Thymus (tissue), 11 donors: ENCODE data around the gene PICK1. TPM values are rescaled to one million over a fixed set of nuclear protein-coding genes. Genes with fewer than 3 reads are reported as not detected.

Source experiments
- DNase-seq, 9 donors: peaks; one replicate each; pipeline ENCODE4 v3.0.0-alpha.2; 2013; ENCODE audit warnings: low spot score in 9 of 9, low read depth in 6 of 9, missing footprints in 1 of 9
- H3K27ac ChIP-seq, 2 donors: one replicate each; pipeline ENCODE4 v1.5.1; 2013; ENCODE audit warnings: control low read depth in 1 of 2, low read depth in 1 of 2, low read length in 1 of 2, mild to moderate bottlenecking in 1 of 2, moderate library complexity in 1 of 2
- H3K27me3 ChIP-seq, 2 donors: one replicate each; pipeline ENCODE4 v1.5.1; 2013; ENCODE audit warnings: low read length in 1 of 2; ENCODE audit not compliant: control insufficient read depth in 2 of 2, insufficient read depth in 1 of 2
- H3K36me3 ChIP-seq, 2 donors: one replicate each; pipeline ENCODE4 v1.5.1; 2013; ENCODE audit warnings: low read length in 1 of 2, mild to moderate bottlenecking in 1 of 2, moderate library complexity in 1 of 2; ENCODE audit not compliant: control insufficient read depth in 2 of 2, insufficient read depth in 2 of 2
- H3K4me1 ChIP-seq, 2 donors: one replicate each; pipeline ENCODE4 v1.5.1; 2013; ENCODE audit warnings: low read length in 2 of 2; ENCODE audit not compliant: control insufficient read depth in 2 of 2, insufficient read depth in 2 of 2
- H3K4me3 ChIP-seq, 2 donors: one replicate each; pipeline ENCODE4 v1.5.1; 2013; ENCODE audit warnings: low read length in 2 of 2, control low read depth in 1 of 2, mild to moderate bottlenecking in 1 of 2
- H3K9me3 ChIP-seq, 2 donors: one replicate each; pipeline ENCODE4 v1.5.1; 2013; ENCODE audit warnings: low read length in 1 of 2, mild to moderate bottlenecking in 1 of 2; ENCODE audit not compliant: control insufficient read depth in 2 of 2, insufficient read depth in 1 of 2
- WGBS: extraction: QIAGEN DNeasy Blood & Tissue Kit; methylation state at CpG from one replicate; pipeline ENCODE4 v1.1.7; 2013; 5-methylcytosine and 5-hydroxymethylcytosine counted together
- polyA plus RNA-seq: library from polyadenylated mRNA; stranded (reverse); fragments of 200-250 nt; gene quantifications from one replicate; pipeline ENCODE4 v1.2.3, GENCODE V29; 2013
- total RNA-seq: library from RNA; stranded (reverse); fragments of 120-200 nt; gene quantifications from one replicate; pipeline ENCODE4 v1.2.4, GENCODE V29; 2013
- donor health status: healthy.

PICK1 gene
- total and polyA plus RNA-seq, 2 donors, result 11.2 to 24.1 TPM

GRCh38 chr22:38029370-38029769, 27.8 kb upstream of the PICK1 start:
- H3K4me1 ChIP-seq, result peaks cover 0 to 3% of the 10 kb centered on the region in 2 donors
- no peak overlapping the region for H3K27ac ChIP-seq
- H3K36me3 ChIP-seq, result no peaks in the 10 kb centered on the region
- no peak overlapping the region for H3K4me3 ChIP-seq
- H3K9me3 ChIP-seq, result no peaks in the 10 kb centered on the region
- no peak for DNase-seq
- H3K27me3 ChIP-seq, result no peaks in the 10 kb centered on the region

- no peak for DNase-seq
- 84% methylated on average over 5 of the region's 5 CpGs for WGBS
- H3K4me1 ChIP-seq, result peaks cover 0 to 3% of the 10 kb centered on the region in 2 donors
- H3K9me3 ChIP-seq, result no peaks in the 10 kb centered on the region
- H3K36me3 ChIP-seq, result no peaks in the 10 kb centered on the region
- H3K4me3 ChIP-seq, result no peak overlapping the region
- no peak overlapping the region for H3K27ac ChIP-seq
- no peaks in the 10 kb centered on the region for H3K27me3 ChIP-seq
Measured at GRCh38 chr22:38029901-38030300, 27.3 kb upstream of the PICK1 start.

GRCh38 chr22:38030311-38031133, 26.7 kb upstream of the PICK1 start:
- no peak for DNase-seq
- H3K27me3 ChIP-seq, result no peaks in the 10 kb centered on the region
- H3K27ac ChIP-seq, result no peak overlapping the region
- H3K36me3 ChIP-seq, result no peaks in the 10 kb centered on the region
- no peaks in the 10 kb centered on the region for H3K9me3 ChIP-seq
- no peak overlapping the region for H3K4me3 ChIP-seq
- WGBS, result 91% methylated on average over 16 of the region's 16 CpGs
- H3K4me1 ChIP-seq, result peaks cover 0 to 3% of the 10 kb centered on the region in 2 donors

- 96% methylated on average over 12 of the region's 12 CpGs for WGBS
- Histone ChIP-seq H3K27me3 (no peaks in the 10 kb centered on the region), H3K4me1 (peaks cover 0 to 3% of the 10 kb centered on the region in 2 donors), H3K4me3 (no peak overlapping the region), H3K36me3 (no peaks in the 10 kb centered on the region), H3K27ac (no peak overlapping the region), H3K9me3 (no peaks in the 10 kb centered on the region)
- no peak for DNase-seq
Measured at GRCh38 chr22:38031491-38031890, 25.7 kb upstream of the PICK1 start.

GRCh38 chr22:38032681-38033521, 24.3 kb upstream of the PICK1 start:
- 93% methylated on average over 19 of the region's 19 CpGs for WGBS
- Histone ChIP-seq H3K27me3 (no peaks in the 10 kb centered on the region), H3K9me3 (no peaks in the 10 kb centered on the region), H3K27ac (no peak overlapping the region), H3K36me3 (no peaks in the 10 kb centered on the region), H3K4me3 (no peak overlapping the region), H3K4me1 (peaks cover 0 to 3% of the 10 kb centered on the region in 2 donors)
- no peak for DNase-seq

GRCh38 chr22:38033522-38034277, 23.5 kb upstream of the PICK1 start:
- no peak overlapping the region for H3K4me3 ChIP-seq
- H3K27me3 ChIP-seq, result no peaks in the 10 kb centered on the region
- no peaks in the 10 kb centered on the region for H3K36me3 ChIP-seq
- no peak overlapping the region for H3K27ac ChIP-seq
- DNase-seq, result no peak
- 89% methylated on average over 27 of the region's 27 CpGs for WGBS
- peaks cover 0 to 3% of the 10 kb centered on the region in 2 donors for H3K4me1 ChIP-seq
- no peaks in the 10 kb centered on the region for H3K9me3 ChIP-seq

GRCh38 chr22:38034278-38034882, 22.8 kb upstream of the PICK1 start:
- Histone ChIP-seq H3K4me1 (peaks cover 0 to 3% of the 10 kb centered on the region in 2 donors), H3K4me3 (no peak overlapping the region), H3K27me3 (no peaks in the 10 kb centered on the region), H3K36me3 (no peaks in the 10 kb centered on the region), H3K9me3 (no peaks in the 10 kb centered on the region), H3K27ac (no peak overlapping the region)
- WGBS, result 82% methylated on average over 15 of the region's 15 CpGs
- DNase-seq, result no peak

- peaks cover 0 to 3% of the 10 kb centered on the region in 2 donors for H3K4me1 ChIP-seq
- 95% methylated on average over 11 of the region's 11 CpGs for WGBS
- no peak overlapping the region for H3K4me3 ChIP-seq
- no peak for DNase-seq
- no peak overlapping the region for H3K27ac ChIP-seq
- H3K9me3 ChIP-seq, result no peaks in the 10 kb centered on the region
- no peaks in the 10 kb centered on the region for H3K27me3 ChIP-seq
- H3K36me3 ChIP-seq, result no peaks in the 10 kb centered on the region
Measured at GRCh38 chr22:38034884-38035529, 22.2 kb upstream of the PICK1 start.
